NCI-H748 (cell line): Measurements from ENCODE around the gene STAT4.

Experiments used
- DNase-seq: peaks from one replicate; lab custom pipeline; 2025; ENCODE audit not compliant: unreplicated experiment; lab: John Stamatoyannopoulos, UW

The STAT4 gene

DNA sequence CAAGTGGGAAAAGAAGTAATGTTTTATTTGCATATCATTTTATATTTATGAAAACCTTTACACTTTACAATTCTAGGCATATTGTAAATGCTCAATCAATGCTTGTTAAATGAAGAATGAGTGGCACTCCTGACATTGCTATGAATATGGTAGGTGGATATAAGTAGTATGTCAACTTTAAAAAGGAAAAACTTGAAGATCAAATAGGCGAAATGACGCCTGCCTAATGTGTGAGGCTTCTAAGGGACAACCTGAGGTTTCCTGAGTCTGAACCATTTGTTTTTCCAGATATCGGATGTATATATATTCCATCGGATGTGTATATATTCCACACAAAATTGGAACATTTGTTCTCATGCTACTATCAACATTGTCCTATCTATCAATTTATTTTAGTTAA lies 1.4 kb downstream of the STAT4 start:
- DNase-seq, result no peak

GRCh38 chr2:191148791-191149190 lies 2.0 kb downstream of the STAT4 start:
- no peak for DNase-seq

DNA sequence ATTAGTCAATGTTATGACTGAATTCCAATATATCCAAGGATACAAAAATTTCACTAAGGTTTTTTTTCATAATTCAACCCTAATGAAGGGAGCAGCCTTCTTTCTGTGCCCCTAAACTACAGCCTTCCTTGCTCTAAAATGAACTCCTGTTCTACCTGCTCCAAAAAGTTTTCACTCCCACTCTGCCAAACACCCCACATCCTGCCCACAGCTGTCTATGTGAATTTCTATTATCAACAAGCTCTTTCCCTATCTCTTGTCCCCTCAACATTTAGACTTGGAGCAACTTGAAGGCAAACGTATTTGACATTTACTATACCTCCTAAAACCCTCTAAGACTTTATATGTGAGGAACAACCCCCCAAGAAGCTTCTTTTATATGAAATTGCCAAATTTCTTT lies 2.5 kb downstream of the STAT4 start:
- no peak for DNase-seq

GRCh38 chr2:191145769-191146471 lies 4.9 kb downstream of the STAT4 start:
- DNase-seq, result no peak

DNA sequence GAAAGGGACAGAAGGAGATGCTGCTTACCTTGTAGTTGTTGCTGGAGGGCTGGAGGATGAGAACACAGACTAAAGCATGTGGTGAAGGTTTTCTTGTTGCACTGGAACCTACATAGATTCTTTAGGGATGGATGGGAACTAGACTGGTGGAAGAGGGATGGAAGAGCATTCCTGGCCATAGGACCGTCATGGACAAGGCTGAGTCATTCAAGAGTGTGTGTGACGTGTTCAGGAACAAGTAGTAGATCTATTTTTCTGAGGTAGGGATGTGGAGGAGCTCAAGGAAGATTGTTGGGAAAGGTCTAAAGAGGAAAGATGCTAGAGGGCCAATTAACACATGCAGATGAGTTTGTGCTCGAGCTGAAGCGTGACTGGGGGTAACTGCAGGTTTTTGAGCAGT lies 6.6 kb downstream of the STAT4 start:
- no peak for DNase-seq

DNA sequence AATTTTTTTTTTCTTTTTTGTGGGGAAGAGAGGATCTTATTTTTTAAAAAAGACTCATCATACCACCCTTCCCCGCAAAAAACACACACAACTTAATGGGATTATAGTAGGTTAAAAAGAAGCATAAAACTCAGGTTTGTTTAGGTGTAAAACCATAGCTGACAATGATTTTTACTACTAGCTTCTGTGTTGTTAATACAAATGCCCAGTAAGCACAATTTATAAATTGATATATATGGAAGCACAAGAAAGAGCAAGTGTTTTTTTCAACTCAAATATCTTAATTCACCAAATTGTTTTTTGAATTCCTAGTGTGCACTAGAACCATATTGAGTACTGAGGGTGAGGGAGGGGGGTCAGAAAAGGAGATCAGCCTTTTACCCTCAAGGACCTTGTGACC lies 7.0 kb downstream of the STAT4 start:
- DNase-seq, result no peak

- no peak for DNase-seq
Measured at GRCh38 chr2:191128911-191129304, 21.9 kb downstream of the STAT4 start.

- DNase-seq, result no peak
Measured at GRCh38 chr2:191128172-191128910, 22.5 kb downstream of the STAT4 start.

DNA sequence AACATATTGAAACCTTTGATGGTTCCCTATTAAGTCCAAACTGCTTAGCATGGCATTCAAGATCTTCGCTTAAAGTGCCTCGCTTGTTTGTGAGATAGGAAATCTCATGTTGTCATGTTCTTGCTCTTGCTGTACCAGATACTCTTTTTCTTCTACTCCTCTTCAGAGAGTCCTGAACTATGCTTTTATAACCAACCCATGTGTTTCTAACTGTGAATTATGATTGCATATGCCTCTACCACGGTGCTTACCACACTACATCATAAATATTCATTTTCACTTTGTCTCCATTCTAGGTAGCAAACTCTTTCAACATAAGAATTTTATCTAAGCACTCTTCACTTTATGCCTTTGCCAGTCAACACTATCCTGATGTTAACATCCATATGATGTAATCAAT lies 23.6 kb downstream of the STAT4 start:
- DNase-seq, result no peak

DNA sequence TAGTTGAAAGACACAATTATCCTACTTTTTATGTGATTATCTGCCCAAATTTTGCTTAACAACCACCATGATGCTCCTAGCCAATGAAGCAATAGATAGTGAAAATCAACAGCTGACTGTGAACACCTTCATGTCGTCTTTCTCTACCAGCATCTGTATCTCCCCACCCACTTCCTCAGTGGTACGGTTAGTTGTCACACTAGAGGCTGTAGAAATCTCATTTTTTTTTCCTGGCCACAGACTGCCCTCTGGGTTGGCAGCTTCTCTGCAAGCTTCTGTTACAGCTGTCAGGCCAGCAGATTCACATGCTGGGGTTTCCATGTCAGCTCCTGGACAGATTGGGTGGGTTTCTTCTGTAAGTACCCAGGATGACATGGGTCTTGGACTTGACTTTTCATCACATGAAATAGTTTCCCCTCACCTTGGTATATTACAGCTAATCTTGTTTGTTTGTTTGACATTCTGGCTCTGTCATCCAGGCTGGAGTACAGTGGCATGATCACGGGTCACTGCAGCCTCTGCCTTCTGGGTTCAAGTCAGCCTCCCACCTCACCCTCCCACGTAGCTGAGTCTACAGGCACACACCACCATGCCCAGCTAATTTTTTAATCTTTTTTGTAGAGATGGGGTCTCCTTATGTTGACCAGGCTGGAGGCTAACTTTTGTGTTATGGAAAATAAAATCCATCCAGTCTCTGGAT lies 24.3 kb downstream of the STAT4 start:
- DNase-seq, result no peak

DNA sequence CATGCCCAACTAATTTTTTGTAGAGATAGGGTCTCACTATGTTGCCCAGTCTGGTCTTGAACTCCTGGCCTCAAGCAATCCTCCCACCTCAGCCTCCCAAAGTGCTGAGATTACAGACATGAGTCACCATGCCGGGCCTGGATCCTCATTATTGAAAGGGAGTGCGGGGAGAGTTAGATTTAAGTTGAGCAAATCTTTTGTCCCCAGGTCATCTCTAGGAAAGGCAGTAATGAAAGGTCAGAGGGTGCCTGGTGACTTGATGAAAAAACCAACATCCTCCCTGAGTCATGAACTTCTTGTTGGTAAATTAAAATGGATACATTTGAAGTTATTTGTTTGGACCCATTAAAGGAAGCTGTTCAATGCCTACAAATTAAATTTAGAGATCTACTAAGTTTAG lies 25.1 kb downstream of the STAT4 start:
- no peak for DNase-seq

DNA sequence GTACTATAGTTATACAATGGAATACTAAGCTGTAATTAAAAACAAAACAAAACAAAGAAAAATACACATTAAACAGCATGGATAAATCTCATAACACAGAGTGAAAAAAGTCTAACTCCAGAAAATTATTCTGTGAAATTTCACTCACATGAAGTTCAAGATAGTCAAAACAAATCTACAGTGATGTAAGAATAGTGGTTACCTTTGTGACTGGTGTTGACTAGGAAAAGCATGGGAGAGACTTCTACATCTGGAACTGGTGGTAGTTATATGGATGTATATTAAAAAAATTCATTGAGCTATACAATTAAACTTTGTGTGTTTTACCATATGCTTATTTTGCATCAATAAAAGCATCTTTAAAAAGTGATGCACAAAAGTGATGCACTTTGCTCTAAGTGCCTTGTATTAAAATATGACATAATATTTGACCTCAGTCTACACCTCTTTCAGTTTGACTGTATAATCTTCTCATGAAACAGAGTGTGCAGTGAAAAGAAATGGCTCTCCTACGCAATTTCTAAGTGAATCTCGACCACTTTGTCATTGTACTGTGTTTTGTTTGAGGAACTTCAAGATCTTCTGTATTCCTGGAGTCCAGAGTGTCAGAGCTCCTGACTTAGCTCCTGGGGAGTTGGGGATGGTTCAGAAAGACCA lies 28.0 kb downstream of the STAT4 start:
- DNase-seq, result no peak

GRCh38 chr2:191117341-191117740 lies 33.5 kb downstream of the STAT4 start:
- no peak for DNase-seq

- DNase-seq, result no peak
Measured at GRCh38 chr2:191115804-191116203, 35.0 kb downstream of the STAT4 start.

DNA sequence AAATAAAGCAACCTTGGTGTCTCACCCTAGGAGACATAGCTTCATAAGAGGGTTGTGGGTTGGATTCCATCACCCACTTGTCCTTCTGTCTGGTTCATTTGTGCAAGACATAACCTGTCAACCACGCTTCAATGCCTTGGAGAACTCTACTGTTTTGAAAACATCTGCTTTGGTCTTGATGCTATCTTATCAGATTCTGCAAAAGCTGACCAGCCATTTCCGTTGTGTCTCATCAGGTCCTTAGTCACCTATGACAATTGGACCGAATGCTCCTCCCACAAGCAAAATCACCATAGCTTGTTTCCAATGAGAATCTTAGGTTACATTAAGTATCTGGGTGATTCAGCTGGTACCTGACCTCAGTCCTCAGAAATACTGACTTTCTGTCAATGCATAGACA lies 35.4 kb downstream of the STAT4 start:
- no peak for DNase-seq

DNA sequence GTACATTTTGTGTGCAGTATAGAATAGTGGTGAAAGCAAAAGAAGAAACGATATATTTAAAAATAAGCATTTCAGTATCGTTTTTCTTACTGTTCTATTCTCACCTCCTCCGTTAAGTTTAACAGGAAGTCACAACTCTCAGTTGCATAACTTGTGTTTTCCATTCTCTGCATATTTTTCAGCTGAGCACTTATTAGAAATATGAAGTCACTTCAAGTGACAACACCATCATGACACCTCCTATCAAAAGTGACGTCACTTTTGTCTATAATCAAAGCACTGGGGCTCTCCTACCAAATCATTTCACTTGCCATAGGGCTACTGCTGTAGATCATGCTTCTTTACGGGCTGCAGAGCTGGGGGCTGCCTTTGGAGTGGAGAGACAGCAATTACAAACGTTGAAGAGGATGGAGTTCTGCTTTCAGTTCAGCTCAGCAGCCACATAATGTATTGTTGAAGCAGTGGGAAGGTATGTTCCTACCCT lies 36.3 kb downstream of the STAT4 start:
- DNase-seq, result peak; percentile 11

GRCh38 chr2:191113761-191114160 lies 37.0 kb downstream of the STAT4 start:
- DNase-seq, result no peak

- DNase-seq, result no peak
Measured at GRCh38 chr2:191112448-191112901, 38.3 kb downstream of the STAT4 start.

DNA sequence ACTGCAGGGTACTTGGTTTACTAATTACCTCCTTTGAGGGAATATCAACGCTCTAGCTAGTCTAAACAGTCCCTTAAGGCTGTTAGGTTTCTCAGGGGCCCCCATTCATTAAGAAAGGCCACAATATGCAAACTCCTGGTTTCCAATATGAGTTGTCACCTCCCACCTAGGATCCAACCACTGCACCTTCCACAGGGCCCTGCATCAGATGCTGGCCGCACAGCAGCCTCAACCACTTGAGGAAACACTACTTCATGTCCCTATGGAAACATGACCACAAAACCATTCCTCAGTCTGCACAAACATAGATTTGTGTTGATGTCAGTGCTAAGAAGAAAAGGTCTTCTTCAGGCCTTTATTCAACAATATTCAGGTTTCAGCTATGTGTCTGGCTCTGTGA lies 40.9 kb downstream of the STAT4 start:
- DNase-seq, result no peak

- no peak for DNase-seq
Measured at GRCh38 chr2:191108331-191108730, 42.5 kb downstream of the STAT4 start.

DNA sequence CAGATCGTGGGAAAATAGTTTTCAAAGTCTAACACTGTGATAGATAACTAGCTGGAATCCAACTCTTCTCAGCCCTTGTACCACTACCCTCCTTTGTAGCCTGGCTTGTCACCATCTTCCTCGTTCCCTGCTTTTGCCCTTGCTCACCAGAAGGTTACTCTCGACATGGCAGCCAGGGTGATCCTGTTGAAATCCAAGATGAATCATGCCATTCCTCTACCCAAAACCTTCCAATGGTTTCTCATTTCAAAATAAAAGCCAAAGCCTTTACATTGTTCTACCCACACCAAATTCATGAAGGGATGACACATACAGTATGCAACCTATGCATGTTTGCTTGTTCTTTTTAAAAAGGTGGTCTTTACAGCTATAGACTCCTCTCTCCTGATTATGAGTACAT lies 45.7 kb downstream of the STAT4 start:
- no peak for DNase-seq
